NCI-H345 (cell line): Measurements from ENCODE around the gene ADAMTS7.
"Not testable (repeated sequence)": the region's sequence is repeated elsewhere in the genome, so short reads cannot be mapped to it uniquely, and the experiment has no call there.

Source experiments
- DNase-seq: peaks from one replicate; lab custom pipeline; 2025; lab: John Stamatoyannopoulos, UW

ADAMTS7 gene

GRCh38 chr15:78764340-78765153 is 46.7 kb downstream of the ADAMTS7 start:
- not testable (repeated sequence) for DNase-seq

GRCh38 chr15:78763796-78764241 is 47.4 kb downstream of the ADAMTS7 start:
- DNase-seq = no peak

DNA sequence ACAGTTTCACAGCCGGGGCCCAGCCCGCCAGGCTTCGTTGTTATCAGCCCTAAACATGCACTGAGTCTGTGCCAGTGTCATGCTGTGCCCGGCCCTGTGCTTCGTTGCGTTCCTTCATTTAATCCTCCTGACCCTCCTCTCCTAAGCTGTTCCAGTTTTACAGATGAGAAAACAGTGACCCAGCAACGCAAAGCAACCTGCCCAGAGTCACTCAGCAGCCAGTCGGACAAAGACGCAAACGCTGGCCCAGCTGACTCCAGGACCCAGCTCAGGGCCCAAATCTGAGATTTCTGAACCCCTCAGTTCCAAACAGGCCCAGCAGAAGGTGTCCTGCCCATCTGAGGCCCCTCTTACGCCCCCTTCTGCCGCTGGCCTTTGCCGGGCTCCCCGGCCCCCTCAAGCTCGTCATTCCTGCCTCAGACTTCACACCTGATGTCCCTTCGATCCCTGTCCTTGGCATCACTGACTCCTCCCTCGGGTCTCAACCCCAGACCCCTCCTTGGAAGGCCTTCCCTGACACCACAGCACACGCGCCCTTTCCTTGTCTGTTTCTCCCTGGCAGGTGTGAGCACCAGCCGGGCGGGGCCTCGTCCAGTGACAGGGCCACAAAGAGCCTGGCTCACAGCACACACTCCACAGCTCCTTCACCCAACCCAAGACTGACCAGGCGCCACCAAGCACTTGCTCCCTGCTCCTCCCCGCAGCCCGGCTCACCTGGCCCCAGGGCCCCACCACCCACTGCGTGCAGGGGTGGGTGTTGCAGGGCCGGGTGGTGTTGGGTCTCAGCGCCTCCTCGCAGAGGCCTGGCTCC is 48.1 kb downstream of the ADAMTS7 start:
- DNase-seq = no peak

GRCh38 chr15:78762386-78762961 is 48.8 kb downstream of the ADAMTS7 start:
- DNase-seq = not testable (repeated sequence)

- no peak for DNase-seq
These were observed 49.3 kb downstream of the ADAMTS7 start for GRCh38 chr15:78761891-78762385.

GRCh38 chr15:78761475-78761874 is 49.8 kb downstream of the ADAMTS7 start:
- DNase-seq = not testable (repeated sequence)

DNA sequence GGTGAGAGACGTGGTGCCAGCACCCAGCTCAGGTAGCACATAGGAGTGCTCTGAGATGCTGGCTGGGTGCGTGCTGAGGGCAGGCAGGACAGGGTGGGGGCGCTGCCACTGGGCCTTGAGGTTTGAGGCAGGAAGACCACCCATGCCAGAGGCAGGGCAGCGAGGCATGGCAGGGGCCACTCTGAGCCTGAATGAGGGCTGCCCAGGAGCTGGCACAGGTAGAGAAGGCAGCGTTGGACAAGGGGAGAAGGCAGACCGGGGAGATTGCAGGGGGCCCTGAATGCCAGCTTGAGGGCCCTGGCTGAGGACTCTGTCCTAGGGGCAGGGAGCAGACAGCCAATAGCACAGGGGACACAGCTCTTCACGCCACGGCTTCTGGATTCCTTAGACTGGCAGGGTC is 50.2 kb downstream of the ADAMTS7 start:
- DNase-seq = no peak

GRCh38 chr15:78760091-78760882 is 51.0 kb downstream of the ADAMTS7 start:
- not testable (repeated sequence) for DNase-seq

GRCh38 chr15:78759361-78759998 is 51.8 kb downstream of the ADAMTS7 start:
- not testable (repeated sequence) for DNase-seq

DNA sequence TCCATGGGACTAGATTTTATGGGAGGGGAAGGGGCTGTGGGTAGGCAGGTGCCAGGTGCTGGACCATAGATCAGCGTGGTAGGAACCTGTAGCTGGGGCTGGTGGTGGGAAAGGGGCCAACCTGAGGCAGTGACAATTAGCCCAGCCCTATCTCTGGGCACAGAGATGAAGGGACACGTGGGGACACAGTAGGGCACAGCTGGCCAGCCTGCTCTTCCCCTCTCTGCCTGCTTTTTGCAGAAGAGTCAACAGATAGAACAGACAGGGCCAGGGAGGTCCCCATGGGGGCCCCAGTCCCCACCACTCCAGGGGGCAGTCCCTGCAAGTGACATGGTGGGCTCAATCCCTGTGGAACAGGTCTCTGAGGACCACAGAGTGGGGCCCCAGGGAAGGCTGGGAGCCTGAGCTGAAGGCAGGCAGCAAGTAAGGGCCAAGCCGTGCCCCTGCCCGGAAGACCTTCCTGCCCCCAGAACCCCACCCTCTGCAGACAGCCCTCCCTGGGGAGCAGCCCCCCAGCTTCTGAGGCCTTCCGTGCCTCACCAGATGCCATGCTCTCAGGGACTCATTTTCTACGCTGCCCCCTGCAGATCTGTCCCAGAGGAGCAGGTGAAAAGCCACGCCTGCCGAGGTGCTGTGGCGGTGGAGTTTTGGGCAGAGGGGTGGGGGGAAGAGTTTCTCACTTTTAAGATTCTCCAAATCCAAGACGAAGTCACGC is 52.6 kb downstream of the ADAMTS7 start:
- DNase-seq = not testable (repeated sequence)

GRCh38 chr15:78758084-78758483 is 53.2 kb downstream of the ADAMTS7 start:
- DNase-seq = not testable (repeated sequence)

DNA sequence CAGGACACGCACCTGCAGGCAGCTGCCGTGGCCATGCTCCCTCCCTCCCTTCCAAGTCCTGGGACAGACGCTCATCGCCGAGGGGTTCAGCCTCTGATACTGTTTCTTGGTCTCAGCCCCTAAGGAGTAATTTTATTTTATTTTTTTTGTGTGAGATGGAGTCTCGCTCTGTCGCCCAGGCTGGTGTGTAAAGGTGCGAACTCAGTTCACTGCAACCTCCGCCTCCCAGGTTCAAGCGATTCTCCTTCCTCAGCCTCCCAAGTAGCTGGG is 53.7 kb downstream of the ADAMTS7 start:
- no peak for DNase-seq

DNA sequence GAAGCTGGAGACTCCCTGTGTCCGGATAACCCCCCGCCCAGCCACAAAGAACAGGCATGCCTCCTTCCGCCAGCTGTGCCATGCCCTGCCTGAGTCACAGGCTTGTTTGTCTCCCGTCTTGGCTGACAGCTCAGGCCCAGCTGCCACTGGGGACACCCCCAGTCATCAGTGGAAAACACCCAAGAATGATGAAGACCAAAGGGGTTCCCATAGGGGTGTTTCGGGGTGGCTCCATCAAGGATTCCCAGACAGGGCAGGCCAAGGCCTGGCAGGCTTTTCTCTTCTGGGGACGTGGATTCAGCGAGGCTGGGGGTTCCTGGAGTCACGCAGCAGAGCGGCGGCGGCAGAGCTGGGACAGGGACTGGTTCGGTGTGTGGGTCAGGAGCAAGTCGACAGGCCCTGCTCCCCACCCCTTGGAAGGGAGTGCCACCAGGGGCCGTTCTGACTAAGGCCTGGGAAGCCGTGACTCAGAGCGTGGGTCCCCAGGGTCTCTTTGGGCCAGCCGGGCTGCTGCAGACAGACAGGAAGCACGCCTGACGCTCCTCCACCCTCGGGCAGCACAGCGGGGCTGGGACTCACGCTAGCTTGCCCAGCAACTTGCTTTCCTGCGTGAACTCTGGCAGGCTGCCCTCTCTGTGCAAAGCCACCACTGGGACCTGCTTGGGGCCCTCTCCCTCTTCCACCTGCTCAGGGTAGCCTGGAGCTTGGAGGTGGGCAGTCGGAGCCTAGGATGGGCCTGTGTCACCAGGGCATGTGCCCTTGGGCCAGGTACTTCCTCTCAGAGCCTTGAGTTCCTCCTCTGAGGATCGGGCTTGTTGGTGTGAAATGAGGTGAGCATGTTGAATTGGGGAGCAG is 54.3 kb downstream of the ADAMTS7 start:
- not testable (repeated sequence) for DNase-seq

DNA sequence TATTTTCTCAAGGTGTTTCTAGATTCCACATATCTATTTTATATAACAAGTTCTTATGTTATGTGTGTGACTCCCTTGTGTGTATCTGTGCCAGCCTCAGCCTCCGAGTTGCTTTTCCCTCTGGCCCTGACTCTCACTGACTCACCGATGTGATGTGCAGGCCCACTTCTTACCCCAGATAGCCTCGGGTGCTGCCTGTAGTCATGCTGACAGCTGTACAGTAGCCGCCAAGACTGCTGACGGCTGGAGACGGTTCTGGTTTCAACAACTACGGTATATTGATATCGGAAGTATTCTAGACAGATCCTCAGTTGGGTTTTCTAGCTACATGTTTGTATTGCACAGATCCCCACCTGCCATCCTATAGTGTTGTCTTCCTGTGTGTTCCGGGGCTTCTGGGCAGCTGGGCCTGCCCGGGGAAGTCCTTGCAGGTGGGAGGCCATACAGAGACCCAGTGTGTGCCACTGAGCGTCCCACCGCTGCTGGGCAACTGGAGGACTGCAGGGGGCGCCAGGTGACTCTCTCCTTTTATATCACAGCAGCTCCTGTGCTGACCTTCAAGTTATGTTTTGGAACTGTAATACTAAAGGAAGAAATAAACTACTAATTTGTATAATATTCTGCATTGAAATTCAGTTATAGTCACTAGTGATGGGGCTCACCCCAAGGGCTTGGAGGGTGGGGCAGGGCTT is 55.2 kb downstream of the ADAMTS7 start:
- not testable (repeated sequence) for DNase-seq

DNA sequence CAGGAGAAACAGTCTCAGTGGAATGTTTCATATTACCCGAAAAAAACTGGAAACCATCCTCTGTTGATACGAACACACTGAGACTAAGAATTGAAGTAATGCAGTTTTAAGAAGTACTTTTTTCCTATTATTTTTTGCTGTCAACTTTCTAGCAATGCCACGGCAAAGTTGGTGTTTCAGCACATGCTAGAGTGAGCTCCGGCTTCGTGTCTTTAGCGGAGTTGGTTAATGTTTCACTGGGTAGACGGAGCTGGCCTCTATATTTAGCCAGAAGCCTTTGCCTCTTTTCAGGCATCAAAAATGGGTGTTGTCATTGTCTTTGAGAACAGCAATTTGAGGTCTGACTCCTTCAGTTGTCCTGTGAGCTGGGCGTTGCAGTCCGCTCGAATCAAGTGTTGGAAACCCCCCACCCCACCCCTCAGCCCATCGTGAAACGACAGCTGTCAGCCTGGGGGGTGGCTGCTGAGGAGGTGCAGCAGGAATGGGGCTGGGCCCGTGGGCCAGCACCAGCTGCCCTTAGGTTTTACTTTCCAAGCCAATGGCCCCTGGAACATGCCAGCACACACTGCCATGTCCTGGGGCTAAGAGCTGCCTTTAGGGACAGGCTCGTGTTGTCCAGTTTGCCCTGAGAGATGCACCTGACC is 56.5 kb downstream of the ADAMTS7 start:
- DNase-seq = not testable (repeated sequence)

DNA sequence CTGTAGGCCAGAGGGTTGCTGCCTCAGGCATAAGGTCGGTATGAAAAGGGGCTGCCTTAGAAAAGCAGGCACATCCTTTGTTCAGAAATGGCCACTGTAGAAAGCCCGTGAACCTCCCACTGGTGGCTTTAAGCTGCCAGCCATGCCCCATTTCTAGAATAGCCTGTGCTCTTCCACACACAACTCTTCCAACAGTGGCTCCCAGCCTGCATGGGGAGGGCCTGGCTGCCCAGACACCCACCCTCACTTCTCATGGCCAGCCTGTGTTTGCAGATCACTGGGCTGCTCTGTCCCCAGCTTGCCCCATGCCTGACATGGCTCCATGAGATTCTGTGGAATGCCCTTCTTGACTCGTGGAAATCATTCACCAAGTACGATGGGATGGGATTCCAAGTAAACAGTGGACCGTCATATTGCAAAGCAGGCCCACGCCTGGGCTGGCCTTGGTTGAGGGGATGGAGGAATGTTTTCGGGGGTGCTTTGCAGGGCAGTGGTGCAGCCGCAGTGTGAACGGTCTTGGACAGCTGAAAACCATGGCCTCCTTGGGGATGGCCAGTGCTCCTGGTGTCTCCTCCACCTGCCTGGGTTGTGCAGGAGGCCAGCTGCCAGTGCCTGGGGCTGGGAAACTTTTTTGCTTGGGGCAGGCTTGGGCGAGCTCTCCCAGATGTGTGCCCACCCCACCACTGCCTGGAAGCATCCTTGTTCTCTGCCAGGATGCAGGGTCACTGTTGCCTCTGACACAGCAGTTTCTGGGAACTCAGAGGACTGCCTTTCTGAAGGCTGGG is 57.3 kb downstream of the ADAMTS7 start:
- DNase-seq = not testable (repeated sequence)

DNA sequence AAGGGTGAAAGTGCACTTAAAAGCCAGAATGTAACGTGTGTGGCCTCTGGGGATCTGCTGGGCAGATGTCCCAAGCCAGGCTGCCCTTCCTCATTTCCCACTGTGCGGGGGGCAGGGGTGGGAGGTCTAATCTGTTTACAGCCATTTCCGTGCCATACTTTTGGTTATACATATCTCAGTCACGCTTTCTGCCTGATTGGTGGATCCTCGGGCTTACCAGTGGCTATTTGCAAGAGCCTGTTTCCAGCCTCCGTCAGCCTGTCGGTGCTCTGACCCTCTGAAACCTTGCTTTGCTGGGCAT is 58.0 kb downstream of the ADAMTS7 start:
- DNase-seq = not testable (repeated sequence)
